Stimulated activated CD8-positive, alpha-beta memory T cell treated with anti-CD3 and anti-CD28 coated beads, Interleukin-4, amount 100 ng/mL, for 4 hours (primary cell): ENCODE measurements around the gene PARP9.

Experiments used
- DNase-seq, 2 donors: peaks; one replicate each; pipeline ENCODE4 v3.0.0-alpha.2; 2020; ENCODE audit warnings: low read depth in 2 of 2, low spot score in 1 of 2

Gene PARP9

GRCh38 chr3:122488262-122488973 is 75.7 kb downstream of the PARP9 start:
- no peak for DNase-seq

GRCh38 chr3:122484985-122485384 is 79.1 kb downstream of the PARP9 start:
- no peak for DNase-seq

DNA sequence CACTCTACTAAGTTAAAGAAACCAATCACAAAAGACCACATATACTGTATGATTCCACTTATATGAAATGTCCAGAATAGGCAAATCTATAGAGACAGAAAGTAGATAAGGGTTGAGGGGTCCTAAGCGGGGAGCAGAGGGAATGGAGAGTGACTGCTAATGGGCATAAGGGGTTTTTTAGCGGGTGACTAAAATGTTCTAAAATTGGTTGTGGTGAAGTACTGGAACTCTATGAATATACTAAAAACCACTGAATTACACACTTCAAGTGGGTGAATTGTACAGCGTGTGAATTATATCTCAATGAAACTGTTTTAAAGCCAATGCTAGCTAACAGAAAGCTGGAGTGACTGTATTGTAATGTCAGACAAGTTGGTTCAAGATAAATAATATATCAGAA is 82.7 kb downstream of the PARP9 start:
- no peak for DNase-seq
